WTC11 (cell line): Measurements from ENCODE around the gene PTPRU. TPM values are rescaled to one million over a fixed set of nuclear protein-coding genes. Genes with fewer than 3 reads are reported as not detected.

ENCODE experiments used
- ATAC-seq: fragments of 200-7000 bp; cut with Tn5 transposase; 2 replicates; pipeline ENCODE4 v1.10.0; 2021; ENCODE audit warnings: mild to moderate bottlenecking, moderate library complexity
- CTCF ChIA-PET: fragments of 300-600 bp; sonication (Branson Sonifier 250); formaldehyde crosslinking; loops from one replicate; lab custom pipeline; 2021; ENCODE audit warnings: antibody characterized with exemption; lab: Charles Lee
- POLR2A ChIA-PET: fragments of 350-600 bp; sonication (Branson Sonifier 250); formaldehyde crosslinking; loops from one replicate; lab custom pipeline; 2021; ENCODE audit warnings: antibody characterized with exemption; lab: Charles Lee
- DNase-seq: peaks from one replicate; pipeline ENCODE4 v3.0.0; 2021; ENCODE audit warnings: low spot score
- H3K27ac Mint-ChIP-seq: 2 replicates; pipeline ENCODE4 v1.8.0; 2021; ENCODE audit warnings: mixed read lengths
- H3K27me3 Mint-ChIP-seq: 2 replicates; pipeline ENCODE4 v1.8.0; 2021; ENCODE audit warnings: low read depth, mild to moderate bottlenecking, moderate library complexity, mixed read lengths
- H3K36me3 Mint-ChIP-seq: 2 replicates; pipeline ENCODE4 v1.8.0; 2021; ENCODE audit warnings: mixed read lengths
- H3K4me1 Mint-ChIP-seq: 2 replicates; pipeline ENCODE4 v1.8.0; 2022; ENCODE audit warnings: mixed read lengths
- H3K4me3 Mint-ChIP-seq: 2 replicates; pipeline ENCODE4 v1.8.0; 2021; ENCODE audit warnings: mild to moderate bottlenecking, moderate library complexity, mixed read lengths
- H3K9me3 Mint-ChIP-seq: 2 replicates; pipeline ENCODE4 v1.8.0; 2021; ENCODE audit warnings: mixed read lengths
- E2F5 ChIP-seq: sonication (generic); formaldehyde crosslinking; IDR thresholded peaks from 2 replicates; pipeline ENCODE4 v1.8.1; 2022; ENCODE audit warnings: mild to moderate bottlenecking, moderate library complexity, missing genetic modification reagents
- ESRRA ChIP-seq: sonication (generic); formaldehyde crosslinking; IDR thresholded peaks from 2 replicates; pipeline ENCODE4 v1.8.1; 2022; ENCODE audit warnings: mild to moderate bottlenecking, missing genetic modification reagents, borderline replicate concordance
- ETV6 ChIP-seq: sonication (generic); formaldehyde crosslinking; IDR thresholded peaks from 2 replicates; pipeline ENCODE4 v1.8.1; 2022; ENCODE audit warnings: mild to moderate bottlenecking, missing genetic modification reagents
- PRRX2 ChIP-seq: fragments of 250-450 bp; sonication (Bioruptor Pico); IDR thresholded peaks from 2 replicates; pipeline ENCODE4 v1.8.0; 2021; ENCODE audit warnings: mild to moderate bottlenecking
- TP53 ChIP-seq: sonication (generic); formaldehyde crosslinking; IDR thresholded peaks from 2 replicates; pipeline ENCODE4 v1.8.1; 2023; ENCODE audit warnings: mild to moderate bottlenecking, missing genetic modification reagents
- USF2 ChIP-seq: sonication (generic); formaldehyde crosslinking; IDR thresholded peaks from 2 replicates; pipeline ENCODE4 v1.8.1; 2023; ENCODE audit warnings: mild to moderate bottlenecking, missing genetic modification reagents, moderate library complexity
- ZBTB21 ChIP-seq: sonication (generic); formaldehyde crosslinking; IDR thresholded peaks from 2 replicates; pipeline ENCODE4 v1.8.1; 2023; ENCODE audit warnings: mild to moderate bottlenecking, missing genetic modification reagents, borderline replicate concordance
- ZNF121 ChIP-seq: sonication (generic); formaldehyde crosslinking; IDR thresholded peaks from 2 replicates; pipeline ENCODE4 v1.8.0; 2023; ENCODE audit warnings: missing genetic modification reagents
- ZNF138 ChIP-seq: sonication (generic); formaldehyde crosslinking; conservative IDR thresholded peaks from 2 replicates; pipeline ENCODE4 v1.8.1; 2022; ENCODE audit warnings: mild to moderate bottlenecking, moderate library complexity, missing genetic modification reagents
- ZNF425 ChIP-seq: fragments of 250-450 bp; sonication (Bioruptor Pico); conservative IDR thresholded peaks from 2 replicates; pipeline ENCODE4 v1.9.0; 2021; ENCODE audit warnings: mild to moderate bottlenecking
- ZNF512 ChIP-seq: sonication (generic); formaldehyde crosslinking; IDR thresholded peaks from 2 replicates; pipeline ENCODE4 v1.8.1; 2022; ENCODE audit warnings: missing genetic modification reagents, borderline replicate concordance
- total RNA-seq: library from RNA; stranded (reverse); gene quantifications from 3 replicates; pipeline ENCODE4 v1.2.3, GENCODE V29; 2021
- TF ChIP-seq, protein P1 (sequence below): sonication (generic); formaldehyde crosslinking; IDR thresholded peaks from 2 replicates; pipeline ENCODE4 v1.8.1; 2023; ENCODE audit warnings: mild to moderate bottlenecking, moderate library complexity, missing genetic modification reagents
- TF ChIP-seq, protein P2 (sequence below): fragments of 250-450 bp; sonication (Bioruptor Pico); IDR thresholded peaks from 2 replicates; pipeline ENCODE4 v1.8.0; 2021; ENCODE audit warnings: mild to moderate bottlenecking
- TF ChIP-seq, protein P3 (sequence below): sonication (generic); formaldehyde crosslinking; IDR thresholded peaks from 2 replicates; pipeline ENCODE4 v1.8.1; 2023; ENCODE audit warnings: mild to moderate bottlenecking, missing genetic modification reagents
- TF ChIP-seq, protein P4 (sequence below): sonication (generic); formaldehyde crosslinking; IDR thresholded peaks from 2 replicates; pipeline ENCODE4 v1.8.0; 2022; ENCODE audit warnings: mild to moderate bottlenecking, missing genetic modification reagents
- TF ChIP-seq, protein P5 (sequence below): sonication (generic); formaldehyde crosslinking; IDR thresholded peaks from 2 replicates; pipeline ENCODE4 v1.8.1; 2023; ENCODE audit warnings: mild to moderate bottlenecking, missing genetic modification reagents

PTPRU gene
- total RNA-seq, 1 experiment from 2014 or later: 75.4 TPM

DNA sequence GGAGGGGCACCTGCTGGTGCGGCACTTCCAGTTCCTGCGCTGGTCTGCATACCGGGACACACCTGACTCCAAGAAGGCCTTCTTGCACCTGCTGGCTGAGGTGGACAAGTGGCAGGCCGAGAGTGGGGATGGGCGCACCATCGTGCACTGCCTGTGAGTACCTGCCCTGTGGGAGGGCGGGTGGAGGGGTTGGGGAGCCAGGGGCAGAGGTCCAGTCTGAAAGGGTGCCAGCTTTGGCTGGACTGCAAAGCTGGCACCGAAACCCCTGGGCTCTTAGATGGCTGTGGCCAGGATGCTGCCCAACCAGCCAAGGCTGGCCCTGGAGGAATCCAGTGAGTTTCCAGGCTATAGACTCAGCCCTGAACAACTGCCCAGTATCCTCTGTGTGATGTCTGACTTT, 87.3 kb downstream of the PTPRU start (continued):
- TF ChIP-seq ETV6 (CRISPR knock-in tag): no peak
- TF ChIP-seq, protein P1, sequence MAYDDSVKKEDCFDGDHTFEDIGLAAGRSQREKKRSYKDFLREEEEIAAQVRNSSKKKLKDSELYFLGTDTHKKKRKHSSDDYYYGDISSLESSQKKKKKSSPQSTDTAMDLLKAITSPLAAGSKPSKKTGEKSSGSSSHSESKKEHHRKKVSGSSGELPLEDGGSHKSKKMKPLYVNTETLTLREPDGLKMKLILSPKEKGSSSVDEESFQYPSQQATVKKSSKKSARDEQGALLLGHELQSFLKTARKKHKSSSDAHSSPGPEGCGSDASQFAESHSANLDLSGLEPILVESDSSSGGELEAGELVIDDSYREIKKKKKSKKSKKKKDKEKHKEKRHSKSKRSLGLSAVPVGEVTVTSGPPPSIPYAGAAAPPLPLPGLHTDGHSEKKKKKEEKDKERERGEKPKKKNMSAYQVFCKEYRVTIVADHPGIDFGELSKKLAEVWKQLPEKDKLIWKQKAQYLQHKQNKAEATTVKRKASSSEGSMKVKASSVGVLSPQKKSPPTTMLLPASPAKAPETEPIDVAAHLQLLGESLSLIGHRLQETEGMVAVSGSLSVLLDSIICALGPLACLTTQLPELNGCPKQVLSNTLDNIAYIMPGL: no peak
- no peak for TF ChIP-seq PRRX2
- TF ChIP-seq ZNF512 (CRISPR knock-in tag): no peak
- TF ChIP-seq ZBTB21 (CRISPR knock-in tag): no peak
- TF ChIP-seq, protein P2, sequence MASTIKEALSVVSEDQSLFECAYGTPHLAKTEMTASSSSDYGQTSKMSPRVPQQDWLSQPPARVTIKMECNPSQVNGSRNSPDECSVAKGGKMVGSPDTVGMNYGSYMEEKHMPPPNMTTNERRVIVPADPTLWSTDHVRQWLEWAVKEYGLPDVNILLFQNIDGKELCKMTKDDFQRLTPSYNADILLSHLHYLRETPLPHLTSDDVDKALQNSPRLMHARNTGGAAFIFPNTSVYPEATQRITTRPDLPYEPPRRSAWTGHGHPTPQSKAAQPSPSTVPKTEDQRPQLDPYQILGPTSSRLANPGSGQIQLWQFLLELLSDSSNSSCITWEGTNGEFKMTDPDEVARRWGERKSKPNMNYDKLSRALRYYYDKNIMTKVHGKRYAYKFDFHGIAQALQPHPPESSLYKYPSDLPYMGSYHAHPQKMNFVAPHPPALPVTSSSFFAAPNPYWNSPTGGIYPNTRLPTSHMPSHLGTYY (CRISPR knock-in tag): no peak

DNA sequence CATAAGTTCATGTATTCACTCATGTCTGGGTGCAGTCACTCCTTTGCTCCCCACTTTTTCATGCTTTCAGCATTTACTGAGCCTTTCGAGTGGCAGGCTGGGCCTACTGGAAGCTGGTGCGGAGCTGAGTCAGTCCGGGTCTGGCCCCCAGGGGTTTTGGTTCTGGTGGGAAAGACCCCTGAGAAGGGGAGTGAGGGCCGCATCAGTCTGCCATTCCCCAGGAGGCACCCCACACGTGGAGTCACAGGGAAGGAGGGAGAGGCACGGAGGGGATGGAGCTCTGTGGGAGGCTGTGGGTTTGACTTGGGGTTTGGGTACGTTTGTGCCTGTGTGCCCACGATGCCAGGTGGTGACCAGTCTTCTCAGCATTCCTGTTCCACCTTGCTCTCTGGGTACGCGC, 87.9 kb downstream of the PTPRU start:
- CTCF ChIA-PET: interaction anchor here (0.9 to 2.9 kb wide), 12 partner anchors 12 to 787 kb away, joined by 3 to 16 read pairs (median 7); partner anchors contain the start of gene PTPRU
- peak overlapping the region; percentile 78; the same call in 1 of the 2 replicates for H3K27ac Mint-ChIP-seq
- H3K4me1 Mint-ChIP-seq: peaks cover 17% of the 10 kb centered on the region
- TF ChIP-seq E2F5 (CRISPR knock-in tag) (no peak), ESRRA (CRISPR knock-in tag) (no peak), ZNF425 (CRISPR knock-in tag) (no peak), ZNF121 (no peak), ZNF138 (CRISPR knock-in tag) (no peak), TP53 (CRISPR knock-in tag) (no peak), USF2 (no peak), ETV6 (CRISPR knock-in tag) (no peak)
- TF ChIP-seq, protein P3, sequence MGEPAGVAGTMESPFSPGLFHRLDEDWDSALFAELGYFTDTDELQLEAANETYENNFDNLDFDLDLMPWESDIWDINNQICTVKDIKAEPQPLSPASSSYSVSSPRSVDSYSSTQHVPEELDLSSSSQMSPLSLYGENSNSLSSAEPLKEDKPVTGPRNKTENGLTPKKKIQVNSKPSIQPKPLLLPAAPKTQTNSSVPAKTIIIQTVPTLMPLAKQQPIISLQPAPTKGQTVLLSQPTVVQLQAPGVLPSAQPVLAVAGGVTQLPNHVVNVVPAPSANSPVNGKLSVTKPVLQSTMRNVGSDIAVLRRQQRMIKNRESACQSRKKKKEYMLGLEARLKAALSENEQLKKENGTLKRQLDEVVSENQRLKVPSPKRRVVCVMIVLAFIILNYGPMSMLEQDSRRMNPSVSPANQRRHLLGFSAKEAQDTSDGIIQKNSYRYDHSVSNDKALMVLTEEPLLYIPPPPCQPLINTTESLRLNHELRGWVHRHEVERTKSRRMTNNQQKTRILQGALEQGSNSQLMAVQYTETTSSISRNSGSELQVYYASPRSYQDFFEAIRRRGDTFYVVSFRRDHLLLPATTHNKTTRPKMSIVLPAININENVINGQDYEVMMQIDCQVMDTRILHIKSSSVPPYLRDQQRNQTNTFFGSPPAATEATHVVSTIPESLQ (CRISPR knock-in tag): no peak
- TF ChIP-seq, protein P4, sequence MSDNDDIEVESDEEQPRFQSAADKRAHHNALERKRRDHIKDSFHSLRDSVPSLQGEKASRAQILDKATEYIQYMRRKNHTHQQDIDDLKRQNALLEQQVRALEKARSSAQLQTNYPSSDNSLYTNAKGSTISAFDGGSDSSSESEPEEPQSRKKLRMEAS: no peak
- TF ChIP-seq, protein P5, sequence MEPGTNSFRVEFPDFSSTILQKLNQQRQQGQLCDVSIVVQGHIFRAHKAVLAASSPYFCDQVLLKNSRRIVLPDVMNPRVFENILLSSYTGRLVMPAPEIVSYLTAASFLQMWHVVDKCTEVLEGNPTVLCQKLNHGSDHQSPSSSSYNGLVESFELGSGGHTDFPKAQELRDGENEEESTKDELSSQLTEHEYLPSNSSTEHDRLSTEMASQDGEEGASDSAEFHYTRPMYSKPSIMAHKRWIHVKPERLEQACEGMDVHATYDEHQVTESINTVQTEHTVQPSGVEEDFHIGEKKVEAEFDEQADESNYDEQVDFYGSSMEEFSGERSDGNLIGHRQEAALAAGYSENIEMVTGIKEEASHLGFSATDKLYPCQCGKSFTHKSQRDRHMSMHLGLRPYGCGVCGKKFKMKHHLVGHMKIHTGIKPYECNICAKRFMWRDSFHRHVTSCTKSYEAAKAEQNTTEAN: no peak
- TF ChIP-seq, protein P1: no peak

More for the DNA sequence above, 87.9 kb downstream of the PTPRU start:
- POLR2A ChIA-PET: interaction anchor here (0.6 to 0.9 kb wide), 3 partner anchors 41 to 216 kb away, joined by 4 read pairs; no protein-coding TSS in a partner anchor
- ATAC-seq: no peak
- Mint-ChIP-seq H3K4me3 (peak overlapping the region; percentile 42), H3K36me3 (no peaks in the 10 kb centered on the region), H3K9me3 (no peaks in the 10 kb centered on the region), H3K27me3 (no peaks in the 10 kb centered on the region)
- DNase-seq: no peak
